Activated CD8-positive, alpha-beta memory T cell treated with anti-CD3 and anti-CD28 coated beads, Interleukin-2, amount 50 U/mL, for 48 hours (primary cell): Measurements from ENCODE around the gene BRWD1.

Experiments used
- DNase-seq: peaks from one replicate; pipeline ENCODE4 v3.0.0-alpha.2; 2020

BRWD1 gene

GRCh38 chr21:39313571-39314142, at the start of gene BRWD1:
TSS of gene BRWD1 (minus strand) at chr21:39313632. CDS start at chr21:39313491, 141 bp downstream.
- peak; percentile 91 for DNase-seq

DNA sequence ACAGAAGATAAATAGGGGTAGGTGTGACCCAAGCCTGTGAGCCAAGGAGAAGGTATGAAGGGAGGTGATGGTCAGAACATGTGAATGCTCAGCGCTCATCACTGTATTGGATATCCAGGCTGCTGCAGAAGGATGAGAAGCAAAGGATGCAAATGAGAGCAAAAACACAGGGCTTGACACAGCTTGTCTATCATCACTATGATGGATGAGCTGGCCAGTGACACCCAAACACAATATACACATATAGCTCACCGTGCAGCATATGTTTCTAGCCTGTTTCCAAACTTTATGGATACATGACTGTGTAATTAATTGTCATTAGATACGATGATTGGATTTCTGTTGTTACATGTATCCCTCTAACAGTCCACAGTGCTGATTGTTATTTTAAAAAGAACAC, 49.3 kb upstream of the BRWD1 start:
- no peak for DNase-seq

DNA sequence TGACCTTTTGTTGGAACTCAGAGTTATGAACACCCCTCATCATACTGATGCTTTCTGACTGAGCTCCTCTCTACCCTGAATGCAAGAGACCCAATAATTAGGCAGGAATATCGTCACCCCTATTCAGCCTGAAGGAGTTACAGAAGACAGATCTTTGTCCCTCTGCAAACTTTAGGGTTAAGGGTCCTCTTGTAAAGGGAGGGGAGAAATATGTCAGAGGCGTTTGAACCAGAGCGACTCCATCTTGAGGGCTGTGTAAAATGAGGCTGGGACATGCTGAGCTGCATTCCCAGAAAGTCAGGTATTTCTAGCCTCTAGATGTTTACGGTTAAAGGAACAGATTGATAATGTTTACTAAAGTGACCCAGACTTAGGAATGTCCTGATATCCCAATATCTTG, 46.0 kb upstream of the BRWD1 start:
- DNase-seq, result no peak

- no peak for DNase-seq
Observed at GRCh38 chr21:39353295-39353694, 39.9 kb upstream of the BRWD1 start.

- no peak for DNase-seq
Observed at GRCh38 chr21:39350094-39351005, 36.9 kb upstream of the BRWD1 start.

- DNase-seq, result peak; percentile 98
Observed at GRCh38 chr21:39349211-39350093, 36.0 kb upstream of the BRWD1 start.

- peak; percentile 92 for DNase-seq
Observed at GRCh38 chr21:39348355-39349210, 35.2 kb upstream of the BRWD1 start, which contains the start of gene HMGN1. TSS of gene HMGN1 (minus strand) at chr21:39349088. CDS start at chr21:39348917, 171 bp downstream.

DNA sequence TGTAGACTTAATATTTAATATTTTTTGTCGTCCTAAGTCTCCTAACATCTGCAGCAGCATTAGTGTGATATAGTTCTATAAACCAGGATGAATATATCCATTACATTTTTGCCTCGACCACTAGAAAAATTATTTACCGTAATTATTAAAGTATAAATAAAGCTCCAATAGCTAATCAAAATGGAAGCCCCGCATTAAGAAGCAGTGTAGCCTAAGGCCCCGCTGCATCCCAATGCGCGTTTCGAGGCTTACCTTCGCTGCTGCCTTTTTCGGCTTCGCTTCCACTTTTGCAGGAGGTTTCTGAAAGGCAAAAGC, 34.6 kb upstream of the BRWD1 start:
- no peak for DNase-seq

GRCh38 chr21:39347537-39347936, 34.1 kb upstream of the BRWD1 start:
- DNase-seq, result no peak

DNA sequence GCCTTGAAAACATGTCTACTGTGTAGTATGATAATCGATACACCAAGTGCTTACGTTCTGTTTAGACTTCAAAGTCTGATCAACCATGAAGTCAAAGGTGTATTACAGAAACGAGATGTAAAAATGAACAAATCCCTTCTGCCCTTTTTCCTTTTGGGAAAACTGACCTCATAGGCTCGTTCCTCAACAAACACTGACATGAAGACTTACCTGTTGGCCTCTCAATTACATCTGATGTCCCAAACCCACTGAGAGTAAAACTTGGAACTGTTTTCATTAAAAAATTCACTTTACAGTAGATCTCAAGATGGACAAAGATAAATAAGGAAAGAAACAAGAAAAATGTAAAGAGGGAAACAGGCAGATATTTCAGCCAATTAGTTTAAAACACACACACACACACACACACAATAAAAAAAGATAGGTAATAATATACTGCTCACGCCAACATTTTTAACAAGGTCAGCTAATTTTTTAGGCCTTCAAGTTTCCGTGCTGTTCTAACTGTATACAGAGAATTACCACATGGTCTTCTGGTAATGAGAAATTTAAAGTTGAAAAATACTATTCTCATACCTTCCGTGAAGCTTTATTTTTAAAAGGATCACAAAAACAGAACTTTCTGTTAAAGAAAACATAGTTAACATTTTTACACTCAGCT, 33.4 kb upstream of the BRWD1 start:
- no peak for DNase-seq

DNA sequence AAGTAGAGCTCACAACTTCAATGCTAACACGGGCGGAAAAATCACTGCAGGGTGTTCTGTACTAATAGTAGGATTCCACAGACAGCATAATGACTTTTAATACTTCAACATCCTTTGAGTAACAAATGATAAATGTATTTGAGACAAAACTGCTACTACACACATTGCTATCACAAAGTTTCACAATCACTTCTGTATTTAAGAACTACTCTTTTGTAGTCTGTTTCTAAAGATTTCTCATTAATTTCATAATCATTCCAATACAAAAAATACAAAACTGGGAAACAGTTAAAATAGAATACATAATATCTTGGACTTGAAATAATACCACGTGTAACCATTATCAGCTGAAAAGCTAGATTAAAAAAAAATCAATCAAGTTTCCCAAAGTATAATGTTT, 32.8 kb upstream of the BRWD1 start:
- DNase-seq, result no peak

DNA sequence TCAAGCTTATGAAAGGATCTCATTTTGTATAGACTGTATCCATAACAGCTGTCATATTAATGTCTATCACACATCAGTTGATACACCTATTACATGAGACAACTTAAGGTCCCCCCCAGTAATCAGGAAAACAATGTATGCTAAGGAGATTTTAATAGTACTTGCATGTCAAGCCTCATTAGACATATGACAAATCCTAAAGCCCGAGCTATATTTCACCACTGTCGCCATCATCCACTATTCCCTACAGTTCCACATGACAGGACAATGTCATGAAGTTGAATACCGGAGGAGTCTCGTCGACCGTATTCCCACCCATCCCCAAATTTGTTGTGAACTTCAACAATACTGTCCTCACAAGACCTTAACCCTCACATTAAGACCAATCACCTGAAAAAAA, 32.0 kb upstream of the BRWD1 start:
- no peak for DNase-seq

DNA sequence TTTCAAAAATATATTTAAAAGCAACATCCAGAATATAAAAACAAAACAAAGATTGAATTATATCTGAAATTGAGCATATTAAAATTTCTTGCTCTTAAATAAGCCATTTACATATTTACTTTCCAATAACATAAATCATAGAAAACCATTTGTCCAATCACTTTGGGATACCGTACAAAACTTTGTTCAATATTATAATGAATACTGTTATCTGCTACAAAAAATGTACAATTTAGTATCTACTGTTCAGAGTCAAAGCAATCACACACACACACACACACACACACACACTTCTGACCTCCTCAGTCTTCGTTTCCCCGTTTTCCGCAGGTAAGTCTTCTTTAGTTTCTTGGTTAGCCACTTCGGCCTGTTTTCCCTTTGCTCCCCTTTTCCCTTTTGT, 31.4 kb upstream of the BRWD1 start:
- no peak for DNase-seq

GRCh38 chr21:39341249-39341923, 28.0 kb upstream of the BRWD1 start:
- no peak for DNase-seq

DNA sequence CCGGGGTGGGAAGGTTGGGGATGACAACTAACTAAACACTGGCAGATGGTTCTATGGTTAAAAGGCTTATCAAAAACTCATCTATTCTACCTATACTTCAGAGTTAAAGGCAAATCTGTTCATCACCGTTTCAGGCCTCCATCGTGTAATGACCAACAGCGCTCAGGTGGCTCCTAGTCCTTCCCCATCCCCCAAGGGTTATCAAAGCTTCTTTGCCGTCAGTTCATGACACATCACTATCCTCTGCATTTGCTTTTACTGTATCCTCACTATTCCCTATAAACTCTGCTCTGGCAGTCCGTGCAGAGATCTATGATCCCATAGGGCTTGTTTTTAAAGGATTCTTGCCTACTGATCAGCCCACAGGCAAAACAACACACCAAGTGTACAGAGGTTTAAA, 27.3 kb upstream of the BRWD1 start:
- no peak for DNase-seq

DNA sequence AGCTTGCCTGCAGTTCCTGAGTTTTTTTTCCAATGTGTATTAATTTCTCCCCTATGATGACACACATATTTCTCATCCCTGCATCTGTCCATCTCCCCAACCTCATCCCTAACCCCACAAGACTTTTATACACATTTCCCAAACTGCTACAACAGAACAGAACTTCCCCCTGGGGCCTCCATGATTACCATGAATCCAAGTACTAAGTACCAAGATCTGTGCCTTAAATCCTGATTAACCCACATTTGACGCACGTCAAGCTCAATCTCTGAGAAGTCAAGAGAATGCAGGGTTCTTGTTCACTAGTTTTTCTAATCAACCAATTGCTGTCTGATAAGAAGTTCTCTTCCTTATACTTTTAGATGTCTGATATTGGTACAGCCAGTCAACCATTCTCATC, 25.8 kb upstream of the BRWD1 start:
- DNase-seq, result no peak

DNA sequence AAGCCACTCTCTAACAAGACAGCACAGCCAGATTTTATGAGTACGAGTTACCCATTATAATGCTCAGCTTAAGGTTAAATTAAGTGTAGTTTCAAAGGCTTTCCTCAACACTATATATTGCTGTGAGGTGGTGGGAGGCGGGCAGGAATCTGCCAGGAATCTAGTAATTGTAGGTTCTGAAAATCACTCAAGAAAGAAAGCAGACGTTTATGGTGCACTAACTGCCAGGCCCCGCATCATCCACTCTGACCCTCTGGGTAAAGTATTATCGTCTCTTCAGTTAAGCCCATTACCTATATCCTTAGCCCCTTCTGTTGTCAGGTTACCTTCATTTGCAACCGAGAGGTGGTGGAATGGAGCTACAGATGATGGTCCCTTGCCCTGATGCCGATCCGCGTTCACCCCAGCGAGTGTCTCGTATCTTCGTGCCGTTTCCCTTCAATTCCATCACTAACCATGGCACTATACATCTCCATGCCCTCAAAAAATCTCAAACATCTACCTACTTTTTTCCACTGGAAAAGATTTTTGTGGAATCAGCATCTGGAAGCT, 23.1 kb upstream of the BRWD1 start:
- DNase-seq, result no peak

GRCh38 chr21:39334611-39335010, 21.2 kb upstream of the BRWD1 start:
- no peak for DNase-seq

GRCh38 chr21:39332175-39332574, 18.7 kb upstream of the BRWD1 start:
- DNase-seq, result no peak

GRCh38 chr21:39330001-39330400, 16.6 kb upstream of the BRWD1 start:
- no peak for DNase-seq

- no peak for DNase-seq
Observed at GRCh38 chr21:39327727-39328126, 14.3 kb upstream of the BRWD1 start.
